MM.1S (cell line): ENCODE data around the gene PIK3CD.

Source experiments
- CTCF ChIP-seq: fragments of 300-600 bp; sonication (generic); IDR thresholded peaks from 2 replicates; pipeline ENCODE4 v1.5.1; 2016; ENCODE audit warnings: antibody characterized with exemption, low read length, mixed read lengths
- EZH2 ChIP-seq: fragments of 300-600 bp; sonication (generic); optimal IDR thresholded peaks from 2 replicates; pipeline ENCODE3; 2017; ENCODE audit warnings: low read depth, mild to moderate bottlenecking, antibody characterized with exemption, low read length, mixed read lengths

DNA sequence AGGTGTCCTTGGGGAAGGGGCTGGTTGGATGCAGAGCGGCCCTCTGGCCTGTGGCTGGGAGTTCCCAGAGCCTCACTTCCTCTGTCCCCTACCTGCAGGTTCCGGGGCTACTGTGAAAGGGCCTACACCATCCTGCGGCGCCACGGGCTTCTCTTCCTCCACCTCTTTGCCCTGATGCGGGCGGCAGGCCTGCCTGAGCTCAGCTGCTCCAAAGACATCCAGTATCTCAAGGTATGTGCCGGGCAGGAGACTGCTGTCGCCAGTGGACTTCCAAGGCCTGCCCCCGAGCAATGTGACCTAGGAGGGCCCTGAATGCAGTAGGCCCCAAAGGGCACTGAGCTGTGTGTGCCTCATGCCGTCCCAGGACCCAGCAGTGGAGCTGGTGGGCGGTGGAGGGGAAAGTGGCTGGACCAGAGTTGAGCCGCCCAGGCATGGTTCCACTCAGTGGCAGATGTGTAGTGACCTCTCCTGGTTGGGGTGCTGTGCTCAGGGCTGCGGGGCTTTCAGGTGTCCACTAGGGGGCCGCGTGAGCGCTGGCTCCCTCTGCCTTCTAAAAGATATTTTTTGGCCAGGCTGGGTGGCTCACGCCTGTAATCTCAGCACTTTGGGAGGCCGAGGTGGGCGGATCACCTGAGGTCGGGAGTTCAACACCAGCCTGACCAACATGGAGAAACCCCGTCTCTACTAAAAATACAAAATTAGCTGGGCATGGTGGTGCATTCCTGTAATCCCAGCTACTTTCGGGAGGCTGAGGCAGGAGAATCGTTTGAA lies 73.4 kb downstream of the PIK3CD start:
- TF ChIP-seq CTCF = peak; percentile 85
- no peak for TF ChIP-seq EZH2
